PFSK-1 (cell line): ENCODE data around the gene RUNX1.

Source experiments
- FOXP2 ChIP-seq: optimal IDR thresholded peaks from 2 replicates; pipeline ENCODE3; 2011; ENCODE audit warnings: borderline replicate concordance, control low read depth, inconsistent platforms; ENCODE audit not compliant: insufficient read depth; ENCODE audit errors: extremely low read length, extremely low read depth
- POLR2AphosphoS5 ChIP-seq: IDR thresholded peaks from 2 replicates; pipeline ENCODE4 v1.6.1; 2012; ENCODE audit warnings: low read depth, mild to moderate bottlenecking, control low read depth, low read length, moderate library complexity
- SIN3A ChIP-seq: IDR thresholded peaks from 2 replicates; pipeline ENCODE4 v1.6.1; 2012; ENCODE audit warnings: mild to moderate bottlenecking, low read length, moderate library complexity, borderline replicate concordance; ENCODE audit not compliant: insufficient read depth
- TAF1 ChIP-seq: IDR thresholded peaks from 2 replicates; pipeline ENCODE4 v1.6.1; 2012; ENCODE audit warnings: low read length, control low read depth, borderline replicate concordance; ENCODE audit not compliant: insufficient read depth
- TF ChIP-seq, protein P1 (sequence below), 2 experiments: IDR thresholded peaks; 2 replicates each; pipeline versions ENCODE4 v1.6.1 to v1.8.0; 2011 to 2012; ENCODE audit warnings: low read depth in 2 of 2, low read length in 2 of 2, control low read depth in 1 of 2, inconsistent platforms in 1 of 2, mild to moderate bottlenecking in 1 of 2, moderate library complexity in 1 of 2; ENCODE audit not compliant: insufficient read depth in 1 of 2

- TF ChIP-seq SIN3A (no peak), POLR2AphosphoS5 (no peak), TAF1 (no peak), FOXP2 (no peak)
- TF ChIP-seq, protein P1, sequence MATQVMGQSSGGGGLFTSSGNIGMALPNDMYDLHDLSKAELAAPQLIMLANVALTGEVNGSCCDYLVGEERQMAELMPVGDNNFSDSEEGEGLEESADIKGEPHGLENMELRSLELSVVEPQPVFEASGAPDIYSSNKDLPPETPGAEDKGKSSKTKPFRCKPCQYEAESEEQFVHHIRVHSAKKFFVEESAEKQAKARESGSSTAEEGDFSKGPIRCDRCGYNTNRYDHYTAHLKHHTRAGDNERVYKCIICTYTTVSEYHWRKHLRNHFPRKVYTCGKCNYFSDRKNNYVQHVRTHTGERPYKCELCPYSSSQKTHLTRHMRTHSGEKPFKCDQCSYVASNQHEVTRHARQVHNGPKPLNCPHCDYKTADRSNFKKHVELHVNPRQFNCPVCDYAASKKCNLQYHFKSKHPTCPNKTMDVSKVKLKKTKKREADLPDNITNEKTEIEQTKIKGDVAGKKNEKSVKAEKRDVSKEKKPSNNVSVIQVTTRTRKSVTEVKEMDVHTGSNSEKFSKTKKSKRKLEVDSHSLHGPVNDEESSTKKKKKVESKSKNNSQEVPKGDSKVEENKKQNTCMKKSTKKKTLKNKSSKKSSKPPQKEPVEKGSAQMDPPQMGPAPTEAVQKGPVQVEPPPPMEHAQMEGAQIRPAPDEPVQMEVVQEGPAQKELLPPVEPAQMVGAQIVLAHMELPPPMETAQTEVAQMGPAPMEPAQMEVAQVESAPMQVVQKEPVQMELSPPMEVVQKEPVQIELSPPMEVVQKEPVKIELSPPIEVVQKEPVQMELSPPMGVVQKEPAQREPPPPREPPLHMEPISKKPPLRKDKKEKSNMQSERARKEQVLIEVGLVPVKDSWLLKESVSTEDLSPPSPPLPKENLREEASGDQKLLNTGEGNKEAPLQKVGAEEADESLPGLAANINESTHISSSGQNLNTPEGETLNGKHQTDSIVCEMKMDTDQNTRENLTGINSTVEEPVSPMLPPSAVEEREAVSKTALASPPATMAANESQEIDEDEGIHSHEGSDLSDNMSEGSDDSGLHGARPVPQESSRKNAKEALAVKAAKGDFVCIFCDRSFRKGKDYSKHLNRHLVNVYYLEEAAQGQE (IDR thresholded peaks at IDR 0.05; ENCODE audit: insufficient read depth in 1 of 2, low read depth in 2 of 2, low read length in 2 of 2), result no peak
These were observed 61.0 kb downstream of the RUNX1 start for GRCh38 chr21:34988139-34988538.
